Left ventricle myocardium inferior (tissue), 1 donor: ENCODE measurements around the gene INKA1. TPM values are rescaled to one million over a fixed set of nuclear protein-coding genes. Genes with fewer than 3 reads are reported as not detected.
A peak's percentile ranks its signal among the peaks of the same experiment; 100 is the strongest.

ENCODE experiments used
- DNase-seq: peaks from one replicate; pipeline ENCODE4 v3.0.0-alpha.2; 2020
- H3K27ac ChIP-seq: fragments of 200-600 bp; replicated peaks from 2 replicates; pipeline ENCODE4 v1.8.0; 2021
- H3K27me3 ChIP-seq: fragments of 200-600 bp; 2 replicates; pipeline ENCODE4 v1.8.0; 2021; ENCODE audit warnings: low read depth
- H3K36me3 ChIP-seq: fragments of 200-600 bp; 2 replicates; pipeline ENCODE4 v1.8.0; 2021
- H3K4me1 ChIP-seq: fragments of 200-600 bp; 2 replicates; pipeline ENCODE4 v1.8.0; 2021
- H3K4me3 ChIP-seq: fragments of 200-600 bp; 2 replicates; pipeline ENCODE4 v1.8.0; 2021; ENCODE audit warnings: mild to moderate bottlenecking, moderate library complexity
- H3K9me3 ChIP-seq: fragments of 200-600 bp; replicated peaks from 2 replicates; pipeline ENCODE4 v1.8.0; 2021
- intact Hi-C: fragments of 100-400 bp; cut with micrococcal nuclease; formaldehyde crosslinking; loops from one replicate; pipeline ENCODE4 v1.11.0; 2022
- long read RNA-seq: library from polyadenylated mRNA; unstranded; transcript quantifications from one replicate; pipeline ENCODE4 v2.0.0, GENCODE V29; 2021
- total RNA-seq: library from RNA; stranded (reverse); fragmentation: NEBNext Ultra II Directional; extraction: Animal tissue kit (Norgen Biotek cat#: 25700); gene quantifications from one replicate; pipeline ENCODE4 v1.2.1, GENCODE V29; 2021
- TF ChIP-seq, protein P1 (sequence below): fragments of 200-600 bp; IDR thresholded peaks from 2 replicates; pipeline ENCODE4 v1.8.0; 2021; ENCODE audit warnings: antibody characterized with exemption, mild to moderate bottlenecking, borderline replicate concordance
- donor health status: DM: no; HTN: yes; CAD: no; lungs with severe emphysema.

Gene INKA1
- 2.3 TPM for total RNA-seq
- long read RNA-seq, partial matches to known transcripts, result 0 of 1 reads
- long read RNA-seq, other reads (novel, unspliced or antisense), result 0 of 1 reads

GRCh38 chr3:49802719-49803464 is at the start of gene INKA1:
INKA1 (plus strand) TSS chr3:49803261; CDS start chr3:49803393, 132 bp downstream.
- peaks cover 56% of the 10 kb centered on the region for H3K4me1 ChIP-seq
- TF ChIP-seq, protein P1, sequence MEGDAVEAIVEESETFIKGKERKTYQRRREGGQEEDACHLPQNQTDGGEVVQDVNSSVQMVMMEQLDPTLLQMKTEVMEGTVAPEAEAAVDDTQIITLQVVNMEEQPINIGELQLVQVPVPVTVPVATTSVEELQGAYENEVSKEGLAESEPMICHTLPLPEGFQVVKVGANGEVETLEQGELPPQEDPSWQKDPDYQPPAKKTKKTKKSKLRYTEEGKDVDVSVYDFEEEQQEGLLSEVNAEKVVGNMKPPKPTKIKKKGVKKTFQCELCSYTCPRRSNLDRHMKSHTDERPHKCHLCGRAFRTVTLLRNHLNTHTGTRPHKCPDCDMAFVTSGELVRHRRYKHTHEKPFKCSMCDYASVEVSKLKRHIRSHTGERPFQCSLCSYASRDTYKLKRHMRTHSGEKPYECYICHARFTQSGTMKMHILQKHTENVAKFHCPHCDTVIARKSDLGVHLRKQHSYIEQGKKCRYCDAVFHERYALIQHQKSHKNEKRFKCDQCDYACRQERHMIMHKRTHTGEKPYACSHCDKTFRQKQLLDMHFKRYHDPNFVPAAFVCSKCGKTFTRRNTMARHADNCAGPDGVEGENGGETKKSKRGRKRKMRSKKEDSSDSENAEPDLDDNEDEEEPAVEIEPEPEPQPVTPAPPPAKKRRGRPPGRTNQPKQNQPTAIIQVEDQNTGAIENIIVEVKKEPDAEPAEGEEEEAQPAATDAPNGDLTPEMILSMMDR, result peak; percentile 93
- intact Hi-C loops, result loop anchor here (5.0 kb wide), 1 partner anchor 39 kb away; no protein-coding TSS in a partner anchor

GRCh38 chr3:49754536-49754935 is 48.5 kb upstream of the INKA1 start:
- H3K4me1 ChIP-seq, result peaks cover 56% of the 10 kb centered on the region
- H3K36me3 ChIP-seq, result no peaks in the 10 kb centered on the region
- intact Hi-C loops, result no loop called here
- no peaks in the 10 kb centered on the region for H3K9me3 ChIP-seq
- no peak overlapping the region for H3K27ac ChIP-seq
- no peak for DNase-seq
- TF ChIP-seq, protein P1, result no peak
- H3K4me3 ChIP-seq, result no peak overlapping the region
- no peaks in the 10 kb centered on the region for H3K27me3 ChIP-seq

More at GRCh38 chr3:49802719-49803464, at the start of gene INKA1:
- H3K27ac ChIP-seq, result peak within 1 kb of the TSS; percentile 99
- H3K9me3 ChIP-seq, result no peaks in the 10 kb centered on the region
- no peaks in the 10 kb centered on the region for H3K27me3 ChIP-seq
- H3K36me3 ChIP-seq, result no peaks in the 10 kb centered on the region
- peak within 1 kb of the TSS; percentile 91 for H3K4me3 ChIP-seq
- DNase-seq, result peak; percentile 90

- Histone ChIP-seq H3K4me3 (no peak overlapping the region), H3K4me1 (peaks cover 48% of the 10 kb centered on the region), H3K27ac (no peak overlapping the region), H3K27me3 (no peaks in the 10 kb centered on the region), H3K36me3 (no peaks in the 10 kb centered on the region), H3K9me3 (no peaks in the 10 kb centered on the region)
- TF ChIP-seq, protein P1, result no peak
- DNase-seq, result no peak
- intact Hi-C loops, result no loop called here
Measured at GRCh38 chr3:49756036-49756435, 47.0 kb upstream of the INKA1 start.

- intact Hi-C loops, result no loop called here
- peaks cover 48% of the 10 kb centered on the region for H3K4me1 ChIP-seq
- H3K27ac ChIP-seq, result no peak overlapping the region
- no peak for DNase-seq
- no peak overlapping the region for H3K4me3 ChIP-seq
- no peaks in the 10 kb centered on the region for H3K27me3 ChIP-seq
- no peaks in the 10 kb centered on the region for H3K36me3 ChIP-seq
- no peaks in the 10 kb centered on the region for H3K9me3 ChIP-seq
- TF ChIP-seq, protein P1, result no peak
Measured at GRCh38 chr3:49757197-49757596, 45.9 kb upstream of the INKA1 start.

GRCh38 chr3:49759226-49759625 is 43.8 kb upstream of the INKA1 start:
- intact Hi-C loops, result no loop called here
- no peaks in the 10 kb centered on the region for H3K27me3 ChIP-seq
- TF ChIP-seq, protein P1, result no peak
- no peak for DNase-seq
- no peaks in the 10 kb centered on the region for H3K36me3 ChIP-seq
- H3K27ac ChIP-seq, result no peak overlapping the region
- no peak overlapping the region for H3K4me3 ChIP-seq
- H3K4me1 ChIP-seq, result peaks cover 39% of the 10 kb centered on the region
- H3K9me3 ChIP-seq, result no peaks in the 10 kb centered on the region
